Right atrium auricular region (tissue), 2 donors: ENCODE results near the gene CD209. TPM values are rescaled to one million over a fixed set of nuclear protein-coding genes. Genes with fewer than 3 reads are reported as not detected.

Experiments
- DNase-seq: peaks from one replicate; pipeline ENCODE4 v3.0.0-alpha.2; 2019; ENCODE audit warnings: low spot score
- H3K27ac ChIP-seq, 2 donors: fragments of 200-600 bp; sonication (generic); 1 replicate in 1 of 2; 2 replicates in 1 of 2; pipeline ENCODE4 v1.5.1; 2016 to 2019
- H3K27me3 ChIP-seq, 2 donors: fragments of 200-600 bp; sonication (generic); one replicate each; pipeline versions ENCODE4 v1.5.1 to v1.6.0; 2017 to 2019
- H3K36me3 ChIP-seq: fragments of 200-600 bp; sonication (generic); one replicate; pipeline ENCODE4 v1.5.1; 2016
- H3K4me1 ChIP-seq, 2 donors: fragments of 200-600 bp; sonication (generic); one replicate each; pipeline versions ENCODE4 v1.5.1 to v1.6.0; 2017 to 2019
- H3K4me3 ChIP-seq, 2 donors: fragments of 200-600 bp; sonication (generic); 1 replicate in 1 of 2; 2 replicates in 1 of 2; pipeline ENCODE4 v1.5.1; 2017 to 2019; ENCODE audit warnings: mild to moderate bottlenecking in 1 of 2, moderate library complexity in 1 of 2
- H3K9me3 ChIP-seq, 2 donors: fragments of 200-600 bp; sonication (generic); one replicate each; pipeline ENCODE4 v1.5.1; 2019
- CTCF ChIP-seq, 2 donors: fragments of 200-600 bp; sonication (generic); IDR thresholded peaks; one replicate each; pipeline ENCODE4 v1.5.1; 2019; ENCODE audit warnings: antibody characterized with exemption in 2 of 2
- total RNA-seq, 2 donors: library from RNA; depleted of rRNA; stranded (reverse); fragments of >200 nt; gene quantifications; one replicate each; pipeline ENCODE4 v1.1.0, GENCODE V29; 2016

Gene CD209
- total RNA-seq, 2 donors from 2014 or later: 0.59 to 4.3 TPM

DNA sequence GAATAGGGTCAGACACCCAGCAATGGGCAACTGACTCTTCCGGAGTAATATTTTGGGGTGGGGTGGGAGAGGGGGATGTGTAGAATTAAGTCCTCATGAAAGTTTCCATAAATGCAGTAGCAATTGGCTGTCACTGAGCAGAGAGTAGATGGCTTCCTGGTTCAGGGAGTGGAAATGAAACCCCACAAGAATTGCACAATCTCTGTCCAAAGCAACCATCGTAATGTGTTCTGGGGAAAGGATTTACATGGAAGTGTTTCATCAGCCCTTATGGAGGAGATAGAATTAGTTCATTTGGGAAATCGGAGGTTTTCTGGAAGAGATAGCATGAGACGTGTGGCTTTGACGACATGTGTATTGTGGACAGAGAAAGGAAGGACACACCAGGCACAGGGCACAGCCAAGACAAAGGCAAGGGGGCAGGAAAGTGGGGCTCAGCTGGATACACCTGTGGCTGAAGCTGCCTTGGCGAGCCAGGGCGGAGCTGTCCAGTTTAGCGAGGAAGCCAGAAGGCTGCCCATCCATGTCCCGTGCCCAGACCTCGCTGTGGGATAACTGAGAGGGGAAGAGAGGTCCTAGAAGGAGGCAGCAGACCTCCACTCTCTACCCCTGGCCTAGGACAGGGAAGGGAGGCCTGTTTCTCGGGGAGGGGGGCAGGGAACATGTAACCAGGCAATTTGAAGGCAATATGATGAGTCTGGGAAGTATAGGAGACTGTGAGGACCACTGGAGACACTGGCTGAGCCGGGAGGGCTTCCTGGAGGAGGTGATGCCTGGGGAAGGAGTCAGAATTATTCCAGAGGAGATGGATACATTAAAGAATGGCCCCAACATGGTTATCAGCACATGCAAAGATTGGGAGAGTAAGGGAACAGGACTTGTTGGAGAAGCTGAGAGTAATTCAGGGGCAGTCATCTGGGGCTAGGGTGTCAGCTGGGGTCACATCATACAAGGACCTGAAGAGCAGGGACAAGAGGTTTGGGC, 12.8 kb downstream of the CD209 start:
- no peak for DNase-seq
- Histone ChIP-seq H3K4me1 (peaks cover 0 to 6% of the 10 kb centered on the region in 2 donors), H3K4me3 (no peak overlapping the region), H3K27me3 (peaks cover 0 to 24% of the 10 kb centered on the region in 2 donors), H3K27ac (no peak overlapping the region), H3K36me3 (no peaks in the 10 kb centered on the region), H3K9me3 (no peaks in the 10 kb centered on the region)
- no peak for TF ChIP-seq CTCF (IDR thresholded peaks at IDR 0.05)

DNA sequence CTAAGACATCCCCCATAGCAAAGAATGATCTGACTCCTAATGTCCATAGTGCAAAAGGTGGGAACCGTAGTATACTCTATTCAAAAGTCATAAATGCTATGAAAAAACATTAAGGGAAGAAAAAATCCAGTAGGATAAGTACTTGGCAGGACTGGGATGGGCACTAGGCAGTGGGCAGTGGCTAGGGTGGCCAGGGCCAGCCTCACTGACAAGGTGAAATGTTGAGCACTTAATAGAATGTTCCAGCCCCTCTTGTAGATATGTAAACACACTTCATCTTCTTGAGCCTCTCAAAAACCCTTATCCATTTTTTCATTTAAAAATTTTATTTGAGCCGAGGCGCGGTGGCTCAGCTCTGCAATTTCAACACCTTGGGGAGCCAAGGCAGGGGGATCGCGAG, 14.0 kb downstream of the CD209 start:
- peaks cover 0 to 24% of the 10 kb centered on the region in 2 donors for H3K27me3 ChIP-seq
- no peak for DNase-seq
- H3K4me3 ChIP-seq: no peak overlapping the region
- no peak overlapping the region for H3K27ac ChIP-seq
- no peak for TF ChIP-seq CTCF (IDR thresholded peaks at IDR 0.05)
- peaks cover 0 to 6% of the 10 kb centered on the region in 2 donors for H3K4me1 ChIP-seq
- H3K36me3 ChIP-seq: no peaks in the 10 kb centered on the region
- H3K9me3 ChIP-seq: no peaks in the 10 kb centered on the region

- H3K4me1 ChIP-seq: peaks cover 0 to 6% of the 10 kb centered on the region in 2 donors
- no peak within 1 kb of the TSS for H3K27ac ChIP-seq
- no peak for DNase-seq
- no peaks in the 10 kb centered on the region for H3K9me3 ChIP-seq
- peaks cover 0 to 24% of the 10 kb centered on the region in 2 donors for H3K27me3 ChIP-seq
- H3K4me3 ChIP-seq: no peak within 1 kb of the TSS
- no peaks in the 10 kb centered on the region for H3K36me3 ChIP-seq
- TF ChIP-seq CTCF (IDR thresholded peaks at IDR 0.05): no peak
Measured at GRCh38 chr19:7732045-7732444, 15.3 kb downstream of the CD209 start, which contains the start of gene CLEC4G. Gene CLEC4G (minus strand): TSS chr19:7732110. CDS start chr19:7732102, 8 bp downstream.

- Histone ChIP-seq H3K4me1 (peaks cover 0 to 6% of the 10 kb centered on the region in 2 donors), H3K36me3 (no peaks in the 10 kb centered on the region), H3K9me3 (no peaks in the 10 kb centered on the region), H3K4me3 (no peak overlapping the region), H3K27me3 (peaks cover 0 to 24% of the 10 kb centered on the region in 2 donors), H3K27ac (no peak overlapping the region)
- no peak for DNase-seq
- no peak for TF ChIP-seq CTCF (IDR thresholded peaks at IDR 0.05)
Measured at GRCh38 chr19:7731615-7732014, 15.7 kb downstream of the CD209 start.

DNA sequence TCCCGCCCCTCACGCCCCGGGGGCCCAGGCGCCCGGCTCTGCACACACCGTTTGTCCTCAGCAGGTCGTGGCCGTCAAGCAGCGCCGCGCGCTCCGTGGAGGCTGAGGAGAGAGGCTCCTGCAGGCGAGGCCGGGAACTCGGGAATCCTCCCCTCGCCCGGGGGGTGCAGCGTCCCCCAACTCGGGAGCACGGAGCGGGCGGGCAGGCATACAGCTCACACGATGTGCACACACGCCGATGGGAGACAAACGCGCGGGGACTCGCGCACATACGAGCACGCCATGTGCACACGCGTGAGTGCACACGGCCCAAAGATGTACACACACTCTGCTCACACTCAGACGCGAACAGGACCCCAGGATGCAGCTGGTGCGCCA, 16.1 kb downstream of the CD209 start:
- TF ChIP-seq CTCF (IDR thresholded peaks at IDR 0.05): no peak
- H3K9me3 ChIP-seq: no peaks in the 10 kb centered on the region
- H3K27me3 ChIP-seq: peaks cover 0 to 24% of the 10 kb centered on the region in 2 donors
- no peak overlapping the region for H3K4me3 ChIP-seq
- no peak for DNase-seq
- H3K4me1 ChIP-seq: peaks cover 0 to 6% of the 10 kb centered on the region in 2 donors
- H3K36me3 ChIP-seq: no peaks in the 10 kb centered on the region
- no peak overlapping the region for H3K27ac ChIP-seq
